ENCODE results near the gene STAB1. TPM values are rescaled to one million over a fixed set of nuclear protein-coding genes. Genes with fewer than 3 reads are reported as not detected.

Gene STAB1
- total RNA-seq, 1 experiment from 2014 or later, result not detected

GRCh38 chr3:52502808-52503350, 7.7 kb downstream of the STAB1 start:
- no peak overlapping the region for H3K27ac ChIP-seq
- H3K4me1 ChIP-seq (replicated peaks), result peaks cover 11% of the 10 kb centered on the region
- H3K27me3 ChIP-seq (replicated peaks), result no peaks in the 10 kb centered on the region
- no peaks in the 10 kb centered on the region for H3K9me3 ChIP-seq (replicated peaks)
- H3K36me3 ChIP-seq, result no peaks in the 10 kb centered on the region
- DNase-seq (ENCODE audit: low read depth in 1 of 2, low spot score in 2 of 2), result no peak
- H3K4me3 ChIP-seq, result no peak overlapping the region

GRCh38 chr3:52503788-52504424, 8.8 kb downstream of the STAB1 start:
- no peak overlapping the region for H3K4me3 ChIP-seq
- H3K27ac ChIP-seq, result no peak overlapping the region
- H3K9me3 ChIP-seq (replicated peaks), result no peaks in the 10 kb centered on the region
- no peaks in the 10 kb centered on the region for H3K27me3 ChIP-seq (replicated peaks)
- no peaks in the 10 kb centered on the region for H3K36me3 ChIP-seq
- peaks cover 11% of the 10 kb centered on the region for H3K4me1 ChIP-seq (replicated peaks)
- DNase-seq (ENCODE audit: low read depth in 1 of 2, low spot score in 2 of 2), result no peak

GRCh38 chr3:52504977-52505376, 9.8 kb downstream of the STAB1 start:
- no peaks in the 10 kb centered on the region for H3K9me3 ChIP-seq (replicated peaks)
- no peaks in the 10 kb centered on the region for H3K36me3 ChIP-seq
- H3K4me3 ChIP-seq, result no peak overlapping the region
- DNase-seq (ENCODE audit: low read depth in 1 of 2, low spot score in 2 of 2), result no peak
- peaks cover 11% of the 10 kb centered on the region for H3K4me1 ChIP-seq (replicated peaks)
- no peaks in the 10 kb centered on the region for H3K27me3 ChIP-seq (replicated peaks)
- no peak overlapping the region for H3K27ac ChIP-seq

- Histone ChIP-seq H3K4me1 (replicated peaks) (peaks cover 11% of the 10 kb centered on the region), H3K27me3 (replicated peaks) (no peaks in the 10 kb centered on the region), H3K9me3 (replicated peaks) (no peaks in the 10 kb centered on the region)
Measured at GRCh38 chr3:52506266-52506966, 11.3 kb downstream of the STAB1 start.

GRCh38 chr3:52507359-52507758, 12.2 kb downstream of the STAB1 start:
- H3K4me1 ChIP-seq (replicated peaks), result peaks cover 11% of the 10 kb centered on the region

More at GRCh38 chr3:52506266-52506966, 11.3 kb downstream of the STAB1 start:
- no peak overlapping the region for H3K4me3 ChIP-seq
- DNase-seq (ENCODE audit: low read depth in 1 of 2, low spot score in 2 of 2), result no peak
- H3K27ac ChIP-seq, result no peak overlapping the region
- no peaks in the 10 kb centered on the region for H3K36me3 ChIP-seq

GRCh38 chr3:52509753-52510328, 14.7 kb downstream of the STAB1 start:
- H3K9me3 ChIP-seq (replicated peaks), result no peaks in the 10 kb centered on the region
- no peaks in the 10 kb centered on the region for H3K36me3 ChIP-seq
- DNase-seq (ENCODE audit: low read depth in 1 of 2, low spot score in 2 of 2), result no peak
- peaks cover 11% of the 10 kb centered on the region for H3K4me1 ChIP-seq (replicated peaks)
- H3K27ac ChIP-seq, result no peak overlapping the region
- no peaks in the 10 kb centered on the region for H3K27me3 ChIP-seq (replicated peaks)
- H3K4me3 ChIP-seq, result no peak overlapping the region

More at GRCh38 chr3:52507359-52507758, 12.2 kb downstream of the STAB1 start:
- no peak overlapping the region for H3K4me3 ChIP-seq
- no peaks in the 10 kb centered on the region for H3K9me3 ChIP-seq (replicated peaks)
- no peaks in the 10 kb centered on the region for H3K27me3 ChIP-seq (replicated peaks)
- no peak overlapping the region for H3K27ac ChIP-seq
- H3K36me3 ChIP-seq, result no peaks in the 10 kb centered on the region
- peak; percentile 61 to 73 for DNase-seq (ENCODE audit: low read depth in 1 of 2, low spot score in 2 of 2)

- Histone ChIP-seq H3K4me1 (replicated peaks) (peaks cover 11% of the 10 kb centered on the region), H3K27ac (no peak overlapping the region), H3K9me3 (replicated peaks) (no peaks in the 10 kb centered on the region), H3K36me3 (no peaks in the 10 kb centered on the region), H3K27me3 (replicated peaks) (no peaks in the 10 kb centered on the region), H3K4me3 (no peak overlapping the region)
- no peak for DNase-seq (ENCODE audit: low read depth in 1 of 2, low spot score in 2 of 2)
Measured at GRCh38 chr3:52511509-52511908, 16.4 kb downstream of the STAB1 start.

- Histone ChIP-seq H3K4me1 (replicated peaks) (peaks cover 6% of the 10 kb centered on the region), H3K27ac (no peak overlapping the region), H3K27me3 (replicated peaks) (no peaks in the 10 kb centered on the region), H3K36me3 (no peaks in the 10 kb centered on the region), H3K9me3 (replicated peaks) (no peaks in the 10 kb centered on the region), H3K4me3 (no peak overlapping the region)
- no peak for DNase-seq (ENCODE audit: low read depth in 1 of 2, low spot score in 2 of 2)
Measured at GRCh38 chr3:52512105-52512504, 17.0 kb downstream of the STAB1 start.

GRCh38 chr3:52512727-52513126, 17.6 kb downstream of the STAB1 start:
- H3K36me3 ChIP-seq, result no peaks in the 10 kb centered on the region
- no peak for DNase-seq (ENCODE audit: low read depth in 1 of 2, low spot score in 2 of 2)
- H3K27ac ChIP-seq, result no peak overlapping the region
- no peaks in the 10 kb centered on the region for H3K9me3 ChIP-seq (replicated peaks)
- no peak overlapping the region for H3K4me3 ChIP-seq
- no peaks in the 10 kb centered on the region for H3K4me1 ChIP-seq (replicated peaks)
- no peaks in the 10 kb centered on the region for H3K27me3 ChIP-seq (replicated peaks)

GRCh38 chr3:52513281-52513680, 18.1 kb downstream of the STAB1 start:
- Histone ChIP-seq H3K27me3 (replicated peaks) (no peaks in the 10 kb centered on the region), H3K27ac (no peak overlapping the region), H3K36me3 (no peaks in the 10 kb centered on the region), H3K9me3 (replicated peaks) (no peaks in the 10 kb centered on the region), H3K4me3 (no peak overlapping the region), H3K4me1 (replicated peaks) (no peaks in the 10 kb centered on the region)
- DNase-seq (ENCODE audit: low read depth in 1 of 2, low spot score in 2 of 2), result no peak

- Histone ChIP-seq H3K36me3 (no peaks in the 10 kb centered on the region), H3K9me3 (replicated peaks) (no peaks in the 10 kb centered on the region), H3K4me3 (no peak overlapping the region), H3K4me1 (replicated peaks) (no peaks in the 10 kb centered on the region), H3K27ac (no peak overlapping the region), H3K27me3 (replicated peaks) (no peaks in the 10 kb centered on the region)
- DNase-seq (ENCODE audit: low read depth in 1 of 2, low spot score in 2 of 2), result no peak
Measured at GRCh38 chr3:52514576-52514975, 19.4 kb downstream of the STAB1 start.

- Histone ChIP-seq H3K27me3 (replicated peaks) (no peaks in the 10 kb centered on the region), H3K4me3 (no peak overlapping the region), H3K36me3 (no peaks in the 10 kb centered on the region), H3K4me1 (replicated peaks) (no peaks in the 10 kb centered on the region), H3K9me3 (replicated peaks) (no peaks in the 10 kb centered on the region), H3K27ac (no peak overlapping the region)
- DNase-seq (ENCODE audit: low read depth in 1 of 2, low spot score in 2 of 2), result no peak
Measured at GRCh38 chr3:52515192-52515591, 20.1 kb downstream of the STAB1 start.

GRCh38 chr3:52516509-52517195, 21.5 kb downstream of the STAB1 start:
- H3K27ac ChIP-seq, result no peak overlapping the region
- H3K9me3 ChIP-seq (replicated peaks), result no peaks in the 10 kb centered on the region
- no peak overlapping the region for H3K4me3 ChIP-seq
- H3K4me1 ChIP-seq (replicated peaks), result no peaks in the 10 kb centered on the region
- no peaks in the 10 kb centered on the region for H3K36me3 ChIP-seq
- no peak for DNase-seq (ENCODE audit: low read depth in 1 of 2, low spot score in 2 of 2)
- H3K27me3 ChIP-seq (replicated peaks), result no peaks in the 10 kb centered on the region

All from SJSA1 (cell line).